ENCODE data around the gene SCAANT1. TPM values are rescaled to one million over a fixed set of nuclear protein-coding genes. Genes with fewer than 3 reads are reported as not detected.

Gene SCAANT1
- total RNA-seq, 2 experiments from 2014 or later: not detected

DNA sequence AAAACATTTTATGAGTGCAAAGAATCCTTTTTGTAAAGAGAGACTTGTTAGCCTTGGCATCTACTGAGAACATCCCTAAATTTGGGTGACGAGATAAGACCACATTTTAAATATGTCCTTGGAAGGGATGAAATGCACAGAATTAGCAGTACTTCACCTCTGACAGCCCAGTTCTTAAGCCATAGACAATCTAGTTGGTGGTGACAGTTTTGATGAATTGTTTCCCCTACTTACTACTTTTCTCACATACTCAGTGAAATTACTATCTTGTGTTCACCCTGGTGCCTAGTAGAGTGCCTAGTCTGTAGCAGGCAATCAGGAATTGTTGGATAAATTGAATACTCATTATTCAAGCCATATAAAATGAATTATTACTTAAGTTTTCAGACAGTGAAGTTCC lies 3.4 kb downstream of the SCAANT1 start:
- Histone ChIP-seq H3K9me2 (ENCODE audit: insufficient read depth, low read length) (no peaks in the 10 kb centered on the region), H2AFZ (ENCODE audit: low read length) (no peak overlapping the region), H3K79me2 (ENCODE audit: insufficient read depth, low read depth, low read length) (peaks cover 8% of the 10 kb centered on the region; the same call in 1 of the 2 replicates), H4K20me1 (ENCODE audit: insufficient read depth, low read length) (peaks cover 6% of the 10 kb centered on the region), H3K4me1 (ENCODE audit: insufficient read depth, low read length, poor library complexity, severe bottlenecking) (peaks cover 21% of the 10 kb centered on the region), H3K9me3 (ENCODE audit: low read length) (no peaks in the 10 kb centered on the region), H3K4me2 (ENCODE audit: low read length) (no peak overlapping the region), H3K27ac (ENCODE audit: low read depth, low read length, poor library complexity, severe bottlenecking) (no peak overlapping the region), H3K4me3 (ENCODE audit: low read depth, low read length, poor library complexity, severe bottlenecking) (no peak overlapping the region), H3K36me3 (ENCODE audit: insufficient read depth, low read length) (peaks cover 35% of the 10 kb centered on the region; the same call in 1 of the 2 replicates)
- ChIA-PET POLR2A (interaction anchor here (1.3 kb wide), 1 partner anchor 19 kb away, joined by 3 read pairs; no protein-coding TSS in a partner anchor), CTCF (ENCODE audit: unreplicated experiment) (no interaction called here)
- intact Hi-C loops (cut with micrococcal nuclease; ENCODE audit: unreplicated experiment): no loop called here
- no peak for DNase-seq (ENCODE audit: low spot score)
- no TSS peak for BruUV-seq (replicated peaks)
- TF ChIP-seq EZH2phosphoT487 (IDR thresholded peaks at IDR 0.05; ENCODE audit: borderline replicate concordance, low read depth, low read length): no peak

DNA sequence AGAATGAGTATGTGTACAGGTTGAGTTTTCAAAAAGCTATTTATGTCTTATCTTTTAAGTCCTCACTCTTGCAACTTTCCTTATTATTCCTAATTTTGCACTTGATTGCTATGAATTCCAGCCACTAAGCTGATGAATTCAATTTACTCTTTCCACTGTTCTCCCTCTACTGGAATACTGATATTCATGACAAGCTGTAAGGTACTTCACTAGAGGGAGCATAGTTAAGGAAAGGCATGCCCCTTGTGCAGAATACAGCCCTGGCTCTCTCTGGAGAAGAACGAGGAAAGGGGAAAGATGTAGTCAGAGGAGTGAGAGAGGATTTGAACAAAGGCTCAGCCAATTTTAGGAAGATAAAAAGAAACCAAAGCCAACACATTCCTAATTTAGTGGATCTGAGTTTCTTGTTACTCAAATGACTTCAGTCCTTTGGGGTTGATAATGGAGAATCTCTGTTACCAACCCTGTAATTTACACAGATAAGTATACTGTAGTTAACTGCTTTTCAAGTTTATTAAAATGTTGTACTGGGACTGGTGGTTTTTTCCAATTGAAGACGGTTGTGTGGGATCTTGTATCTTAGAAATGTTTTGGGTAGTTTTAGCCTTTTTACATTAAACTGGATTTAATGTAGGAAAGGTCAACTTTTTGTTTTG lies 4.0 kb downstream of the SCAANT1 start:
- H3K4me2 ChIP-seq (ENCODE audit: low read length): no peak overlapping the region
- peaks cover 35% of the 10 kb centered on the region for H3K36me3 ChIP-seq (ENCODE audit: insufficient read depth, low read length)
- CTCF ChIA-PET (ENCODE audit: unreplicated experiment): no interaction called here
- no peaks in the 10 kb centered on the region for H3K9me2 ChIP-seq (ENCODE audit: insufficient read depth, low read length)
- TF ChIP-seq, protein P1, sequence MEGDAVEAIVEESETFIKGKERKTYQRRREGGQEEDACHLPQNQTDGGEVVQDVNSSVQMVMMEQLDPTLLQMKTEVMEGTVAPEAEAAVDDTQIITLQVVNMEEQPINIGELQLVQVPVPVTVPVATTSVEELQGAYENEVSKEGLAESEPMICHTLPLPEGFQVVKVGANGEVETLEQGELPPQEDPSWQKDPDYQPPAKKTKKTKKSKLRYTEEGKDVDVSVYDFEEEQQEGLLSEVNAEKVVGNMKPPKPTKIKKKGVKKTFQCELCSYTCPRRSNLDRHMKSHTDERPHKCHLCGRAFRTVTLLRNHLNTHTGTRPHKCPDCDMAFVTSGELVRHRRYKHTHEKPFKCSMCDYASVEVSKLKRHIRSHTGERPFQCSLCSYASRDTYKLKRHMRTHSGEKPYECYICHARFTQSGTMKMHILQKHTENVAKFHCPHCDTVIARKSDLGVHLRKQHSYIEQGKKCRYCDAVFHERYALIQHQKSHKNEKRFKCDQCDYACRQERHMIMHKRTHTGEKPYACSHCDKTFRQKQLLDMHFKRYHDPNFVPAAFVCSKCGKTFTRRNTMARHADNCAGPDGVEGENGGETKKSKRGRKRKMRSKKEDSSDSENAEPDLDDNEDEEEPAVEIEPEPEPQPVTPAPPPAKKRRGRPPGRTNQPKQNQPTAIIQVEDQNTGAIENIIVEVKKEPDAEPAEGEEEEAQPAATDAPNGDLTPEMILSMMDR (conservative IDR thresholded peaks at IDR 0.05; ENCODE audit: low read length): no peak
- TF ChIP-seq EZH2phosphoT487 (IDR thresholded peaks at IDR 0.05; ENCODE audit: borderline replicate concordance, low read depth, low read length): no peak
- no peak for DNase-seq (ENCODE audit: low spot score)
- no peak overlapping the region for H2AFZ ChIP-seq (ENCODE audit: low read length)
- peaks cover 3% of the 10 kb centered on the region; the same call in 1 of the 2 replicates for H3K79me2 ChIP-seq (ENCODE audit: insufficient read depth, low read depth, low read length)
- no peak overlapping the region for H3K27ac ChIP-seq (ENCODE audit: low read depth, low read length, poor library complexity, severe bottlenecking)
- POLR2A ChIA-PET: no interaction called here
- peaks cover 6% of the 10 kb centered on the region; the same call in 1 of the 2 replicates for H4K20me1 ChIP-seq (ENCODE audit: insufficient read depth, low read length)
- BruUV-seq (replicated peaks): no TSS peak
- peaks cover 15% of the 10 kb centered on the region for H3K4me1 ChIP-seq (ENCODE audit: insufficient read depth, low read length, poor library complexity, severe bottlenecking)
- H3K4me3 ChIP-seq (ENCODE audit: low read depth, low read length, poor library complexity, severe bottlenecking): no peak overlapping the region
- no peaks in the 10 kb centered on the region for H3K9me3 ChIP-seq (ENCODE audit: low read length)
- intact Hi-C loops (cut with micrococcal nuclease; ENCODE audit: unreplicated experiment): no loop called here

DNA sequence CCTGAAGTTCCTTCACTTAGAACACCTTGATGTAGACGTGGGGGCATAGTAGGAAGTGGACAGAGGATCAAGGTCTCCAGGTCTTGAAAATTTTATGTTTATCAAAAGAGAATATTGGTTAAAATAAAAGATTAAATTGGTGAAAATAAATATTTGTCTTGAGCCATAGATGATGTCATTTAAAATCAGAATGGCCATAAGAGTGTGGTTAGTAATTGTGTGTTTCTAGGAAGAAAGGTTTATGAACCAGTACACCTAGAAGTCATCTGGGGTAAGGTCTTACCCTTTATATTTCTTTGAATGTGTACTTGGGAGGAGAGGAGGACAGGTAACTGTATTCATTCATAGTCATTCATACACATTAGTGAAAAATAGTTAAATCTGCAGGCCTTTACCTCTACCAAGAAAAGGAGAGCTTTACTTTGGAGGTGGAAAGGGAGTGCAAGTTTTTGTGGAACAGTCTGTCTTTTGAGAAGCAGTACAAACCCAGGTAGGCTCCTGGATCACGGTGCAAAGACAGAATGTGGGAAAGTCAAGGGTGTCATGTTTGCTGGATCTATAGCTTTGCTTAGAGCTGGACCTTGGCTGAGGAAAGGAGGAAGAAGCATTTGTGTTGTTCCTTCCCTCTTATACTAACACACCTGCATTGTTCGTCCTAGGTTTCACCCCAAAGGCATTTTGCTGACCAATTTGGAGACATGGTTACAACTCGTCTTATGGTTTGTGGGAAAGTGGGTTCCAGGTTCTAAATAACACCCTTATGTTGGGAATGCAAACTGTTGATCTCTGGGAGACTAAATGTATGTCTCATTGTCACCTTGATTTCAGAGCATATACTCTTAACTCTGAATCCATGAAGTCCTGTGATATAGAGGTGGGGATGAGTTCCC lies 6.2 kb downstream of the SCAANT1 start:
- ChIA-PET POLR2A (no interaction called here), CTCF (ENCODE audit: unreplicated experiment) (no interaction called here)
- Histone ChIP-seq H3K27ac (ENCODE audit: low read depth, low read length, poor library complexity, severe bottlenecking) (no peak overlapping the region), H3K4me1 (ENCODE audit: insufficient read depth, low read length, poor library complexity, severe bottlenecking) (peaks cover 6% of the 10 kb centered on the region), H3K4me2 (ENCODE audit: low read length) (no peak overlapping the region), H4K20me1 (ENCODE audit: insufficient read depth, low read length) (peaks cover 11% of the 10 kb centered on the region; the same call in 1 of the 2 replicates), H3K36me3 (ENCODE audit: insufficient read depth, low read length) (peaks cover 50% of the 10 kb centered on the region), H2AFZ (ENCODE audit: low read length) (no peak overlapping the region), H3K9me3 (ENCODE audit: low read length) (no peaks in the 10 kb centered on the region), H3K79me2 (ENCODE audit: insufficient read depth, low read depth, low read length) (peaks cover 4% of the 10 kb centered on the region; the same call in 1 of the 2 replicates), H3K9me2 (ENCODE audit: insufficient read depth, low read length) (no peaks in the 10 kb centered on the region), H3K4me3 (ENCODE audit: low read depth, low read length, poor library complexity, severe bottlenecking) (no peak overlapping the region)
- TF ChIP-seq EZH2phosphoT487 (IDR thresholded peaks at IDR 0.05; ENCODE audit: borderline replicate concordance, low read depth, low read length): no peak
- TF ChIP-seq, protein P1 (conservative IDR thresholded peaks at IDR 0.05; ENCODE audit: low read length): no peak
- DNase-seq (ENCODE audit: low spot score): no peak
- no TSS peak for BruUV-seq (replicated peaks)
- intact Hi-C loops (cut with micrococcal nuclease; ENCODE audit: unreplicated experiment): no loop called here

Data from OCI-LY7 (cell line).